Stimulated activated CD4-positive, alpha-beta T cell treated with anti-CD3 and anti-CD28 coated beads, Interleukin-15, amount 100 ng/mL, for 24 hours (primary cell): ENCODE data around the gene DHCR24.
"Not testable (repeated sequence)": the region's sequence is repeated elsewhere in the genome, so short reads cannot be mapped to it uniquely, and the experiment has no call there.

Experiments used
- DNase-seq: peaks from one replicate; pipeline ENCODE4 v3.0.0-alpha.2; 2020

DHCR24 gene

DNA sequence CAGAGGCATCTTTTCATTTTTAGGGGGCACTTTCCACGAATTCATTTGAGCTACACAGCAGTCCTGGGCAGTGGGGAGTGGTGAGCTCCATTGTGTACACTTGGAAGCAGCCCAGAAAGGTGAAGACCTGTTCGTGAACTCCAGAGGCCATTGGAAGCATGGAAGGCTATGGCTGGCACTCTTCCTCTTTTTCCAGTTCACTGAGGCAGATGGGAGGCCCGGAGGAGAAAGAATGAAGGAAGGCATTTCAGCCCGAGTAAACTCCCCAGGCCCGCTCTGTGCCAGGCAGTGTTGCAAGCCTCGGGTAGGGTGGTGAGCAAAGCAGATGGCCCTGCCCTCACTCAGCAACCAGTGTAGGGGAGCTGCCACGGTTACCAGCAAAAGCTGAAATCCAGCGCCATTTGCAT lies 673 bp upstream of the DHCR24 start:
- peak; percentile 4 for DNase-seq

DNA sequence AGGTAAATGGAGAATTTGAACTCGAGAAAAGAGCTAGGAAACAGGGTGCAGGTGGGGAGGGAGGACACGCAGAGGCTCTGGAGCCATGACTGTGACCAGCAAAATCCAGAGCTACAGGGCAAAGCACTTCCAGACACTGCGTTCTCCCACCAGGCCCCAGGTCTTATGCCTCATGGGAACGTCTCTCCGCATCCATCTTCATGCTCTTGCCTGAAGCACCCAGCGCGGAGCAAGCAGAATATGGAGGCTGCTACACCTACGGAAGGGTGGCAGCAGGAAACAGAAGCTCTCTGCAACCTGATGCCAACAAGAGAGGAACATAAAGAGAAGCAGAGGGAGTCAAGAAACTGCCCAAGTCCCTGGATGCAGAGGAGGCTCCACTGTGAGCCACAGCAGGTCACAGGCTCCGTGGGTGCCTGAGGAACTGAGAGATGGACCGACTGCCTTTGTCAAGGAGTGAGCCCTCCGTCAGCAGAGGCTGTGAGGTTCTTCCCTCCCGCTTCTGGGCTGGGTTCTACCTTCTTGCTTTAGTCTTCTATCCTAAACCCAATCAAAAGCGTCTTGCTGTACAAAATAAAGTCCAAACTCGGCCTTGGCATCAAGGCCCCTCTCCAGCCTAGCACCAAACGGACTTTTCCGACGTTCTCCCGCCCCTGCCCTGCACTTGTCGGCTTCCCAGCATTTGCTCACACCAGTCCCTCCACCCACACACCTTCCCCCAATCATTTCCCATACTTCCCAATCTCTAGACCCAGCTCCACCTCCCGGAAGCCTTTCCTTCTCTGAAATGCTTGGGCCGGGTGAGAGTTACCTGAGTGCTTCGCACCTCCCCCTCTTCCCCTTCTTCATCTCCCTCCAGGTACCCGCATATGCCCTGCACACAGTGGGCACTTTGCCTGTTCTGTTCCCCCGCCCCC lies 930 bp downstream of the DHCR24 start:
- peak; percentile 4 for DNase-seq

DNA sequence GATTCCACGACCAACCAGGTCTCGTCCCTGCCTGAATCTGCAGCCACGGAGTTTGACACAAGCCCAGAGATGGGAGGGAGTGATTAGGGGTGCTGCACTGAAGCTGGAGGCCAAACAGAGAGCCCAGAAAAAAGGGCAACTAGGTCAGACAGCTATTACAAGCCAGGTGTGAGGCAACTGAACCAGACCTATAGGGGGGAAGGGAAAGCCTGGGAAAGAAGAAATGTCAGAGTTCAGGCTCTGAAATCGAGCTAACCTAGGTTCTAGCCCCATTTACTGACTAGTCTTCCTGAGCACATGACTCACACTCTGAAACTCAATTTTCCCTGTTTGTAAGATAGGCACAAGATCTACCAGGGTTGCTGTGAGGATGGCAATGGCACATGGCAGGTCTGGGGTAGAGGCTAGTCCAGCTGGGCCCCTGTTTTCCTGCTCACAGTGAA lies 1.7 kb downstream of the DHCR24 start:
- DNase-seq = no peak

GRCh38 chr1:54884768-54885167 lies 2.2 kb downstream of the DHCR24 start:
- no peak for DNase-seq

DNA sequence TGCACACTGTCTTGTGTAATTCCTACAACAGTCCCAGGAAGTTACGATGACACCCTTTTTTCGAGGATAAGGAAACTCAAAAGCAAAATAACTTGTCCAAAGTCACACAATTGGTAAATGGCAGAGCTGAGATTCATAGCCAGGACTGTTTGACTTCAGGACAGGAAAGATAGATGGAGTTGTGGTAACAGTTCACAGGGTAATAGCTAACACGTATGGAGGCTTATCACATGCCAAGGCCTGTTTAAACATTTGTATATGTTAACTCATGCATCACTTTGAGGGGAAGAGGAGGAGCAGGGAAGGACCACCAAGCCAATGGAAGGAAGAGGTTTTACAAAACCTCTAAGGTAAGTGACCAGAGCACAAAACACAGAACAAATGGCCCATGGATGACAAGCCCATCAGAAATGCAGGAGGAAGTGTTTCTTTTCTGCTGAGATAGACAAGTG lies 2.8 kb downstream of the DHCR24 start:
- DNase-seq = no peak

- no peak for DNase-seq
Observed at GRCh38 chr1:54883349-54884102, 3.5 kb downstream of the DHCR24 start.

DNA sequence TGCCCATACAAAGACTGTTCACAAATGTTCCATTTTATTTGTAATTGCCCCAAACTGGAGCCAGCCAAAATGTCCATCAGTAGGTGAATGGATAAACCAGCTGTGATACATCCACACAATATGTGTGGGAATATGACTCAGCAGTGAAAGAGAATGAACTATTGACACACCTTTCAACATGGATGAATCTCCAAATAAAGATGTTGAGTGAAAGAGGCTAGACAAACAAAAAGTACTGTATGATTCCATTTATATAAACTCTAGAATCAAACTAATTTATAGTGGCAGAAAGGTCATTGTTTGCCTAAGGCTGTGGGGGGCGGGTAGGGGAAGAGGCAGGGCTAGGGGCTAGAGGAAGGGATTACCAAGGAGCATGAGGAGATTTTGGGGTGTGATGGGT lies 4.5 kb downstream of the DHCR24 start:
- no peak for DNase-seq

DNA sequence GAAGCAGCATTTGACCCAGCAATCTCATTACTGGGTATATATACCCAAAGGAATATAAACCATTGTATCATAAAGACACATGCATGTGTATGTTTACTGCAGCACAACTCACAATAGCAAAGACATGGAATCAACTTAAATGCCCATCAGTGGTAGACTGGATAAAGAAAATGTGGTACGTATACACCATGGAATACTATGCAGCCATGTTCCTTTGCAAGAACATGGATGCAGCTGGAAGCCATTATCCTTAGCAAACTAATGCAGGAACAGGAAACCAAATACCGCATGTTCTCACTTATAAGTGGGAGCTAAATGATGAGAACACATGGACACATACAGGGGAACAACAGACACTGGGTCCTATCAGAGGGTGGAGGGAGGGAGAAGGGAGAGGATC lies 5.4 kb downstream of the DHCR24 start:
- DNase-seq = not testable (repeated sequence)

DNA sequence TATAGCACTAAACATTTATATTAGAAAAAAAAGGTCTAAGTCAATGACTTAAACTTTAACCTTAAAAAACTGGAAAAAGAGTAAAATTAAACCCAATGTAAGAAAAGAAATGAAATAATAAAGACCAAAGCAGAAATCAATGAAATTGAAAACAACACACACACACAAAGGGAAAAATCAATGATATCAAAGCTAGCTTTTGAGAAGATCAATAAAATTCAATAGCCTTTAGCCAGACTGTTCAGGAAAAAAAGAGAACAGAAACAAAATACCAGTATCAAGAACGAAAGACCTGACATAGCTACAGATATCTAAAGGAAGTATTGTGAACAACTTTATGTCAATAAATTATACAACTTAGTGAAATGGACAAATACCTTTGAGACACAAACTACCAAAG lies 7.1 kb downstream of the DHCR24 start:
- DNase-seq = no peak

DNA sequence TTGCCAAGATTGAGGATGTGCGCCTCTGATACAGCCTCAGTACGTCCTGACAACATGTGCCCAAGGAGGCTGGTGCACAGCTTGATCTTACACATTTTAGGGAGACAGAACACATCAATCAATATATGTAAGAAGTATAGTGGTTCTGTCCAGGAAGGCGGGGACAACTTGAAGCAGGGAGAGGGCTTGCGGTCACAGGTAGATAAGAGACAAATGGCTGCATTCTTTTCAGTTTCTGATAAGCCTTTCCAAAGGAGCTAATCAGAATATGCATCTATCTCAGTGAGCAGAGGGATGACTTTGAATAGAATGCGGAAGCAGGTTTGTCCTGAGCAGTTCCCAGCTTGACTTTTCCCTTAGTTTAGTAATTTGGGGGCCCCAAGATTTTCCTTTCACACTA lies 10.2 kb downstream of the DHCR24 start:
- no peak for DNase-seq

GRCh38 chr1:54875000-54875399 lies 12.0 kb downstream of the DHCR24 start:
- DNase-seq = no peak

GRCh38 chr1:54874079-54874830 lies 12.7 kb downstream of the DHCR24 start:
- no peak for DNase-seq

GRCh38 chr1:54872036-54872331 lies 15.0 kb downstream of the DHCR24 start:
- no peak for DNase-seq

GRCh38 chr1:54871275-54872035 lies 15.5 kb downstream of the DHCR24 start:
- no peak for DNase-seq

- no peak for DNase-seq
Observed at GRCh38 chr1:54870869-54871268, 16.1 kb downstream of the DHCR24 start.

DNA sequence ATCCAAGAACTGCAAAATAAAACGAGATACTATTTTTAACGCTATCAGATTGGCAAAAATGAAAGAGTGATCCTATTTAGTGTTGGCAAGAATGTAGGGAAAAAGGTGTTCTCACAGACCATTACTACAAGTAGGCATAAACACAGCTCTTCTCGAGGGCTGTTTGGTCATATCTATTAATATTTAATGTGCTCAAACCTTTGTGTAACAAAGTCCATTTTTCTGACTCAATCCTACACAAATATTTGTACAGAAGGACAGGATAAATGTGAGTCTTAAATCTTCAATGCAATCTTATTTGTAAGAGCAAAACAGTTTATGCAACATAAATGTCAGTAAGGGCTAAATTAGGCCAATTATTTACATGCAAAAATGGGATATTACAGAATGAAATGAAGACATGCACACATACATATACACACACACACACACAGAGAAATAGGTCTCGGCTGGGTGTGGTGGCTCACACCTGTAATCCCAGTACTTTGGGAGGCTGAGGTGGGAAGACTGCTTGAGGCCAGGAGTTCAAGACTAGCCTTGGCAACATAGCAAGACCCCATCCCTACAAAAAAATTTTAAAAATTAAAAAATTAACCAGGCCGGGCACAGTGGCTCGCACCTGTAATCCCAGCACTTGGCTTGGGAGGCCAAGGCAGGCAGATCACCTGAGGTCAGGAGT lies 17.7 kb downstream of the DHCR24 start:
- DNase-seq = no peak

GRCh38 chr1:54867717-54868057 lies 19.3 kb downstream of the DHCR24 start:
- DNase-seq = no peak

DNA sequence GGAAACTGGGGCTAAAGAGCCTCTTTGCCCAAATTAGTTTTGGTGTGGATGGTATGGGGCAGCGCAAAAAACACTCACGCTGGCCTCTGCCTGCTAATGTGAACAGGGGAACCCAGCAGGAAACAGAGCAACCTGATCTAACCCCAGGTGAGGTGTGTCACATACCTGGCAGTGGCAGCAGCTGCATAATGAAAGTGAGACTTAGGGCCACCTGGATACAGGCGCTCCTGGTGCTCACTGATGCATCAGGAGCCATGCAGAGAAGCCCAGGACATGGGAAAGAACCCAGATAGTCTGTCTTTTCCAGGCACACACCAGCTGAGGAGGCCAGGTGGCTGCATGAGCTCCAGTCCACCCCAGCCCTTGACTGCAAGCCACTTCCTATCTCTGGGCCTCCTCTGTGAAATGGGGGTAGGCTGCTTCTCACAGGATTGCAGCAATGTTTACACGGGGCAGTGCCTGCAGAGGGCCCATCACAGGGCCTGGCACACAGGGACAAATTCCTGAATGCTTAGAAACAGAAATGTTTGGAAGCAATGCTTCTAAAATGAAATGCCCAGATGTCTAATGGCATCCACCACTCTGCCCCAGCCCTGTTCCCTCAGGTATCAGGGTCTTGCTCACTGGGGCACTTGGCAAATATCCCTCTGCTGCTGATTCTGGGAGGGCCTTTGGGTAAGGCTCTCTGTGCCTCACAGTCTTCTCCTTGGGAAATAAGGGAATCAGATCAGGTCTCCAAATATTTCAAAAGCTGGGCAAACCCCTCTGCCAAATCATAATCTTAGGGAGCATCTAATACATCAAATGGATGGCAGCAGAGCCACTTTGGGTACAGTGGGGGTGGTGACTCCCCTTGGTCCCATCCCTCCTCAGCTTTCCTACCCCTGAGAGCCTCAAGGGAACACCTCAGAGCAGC lies 19.9 kb downstream of the DHCR24 start:
- DNase-seq = no peak

- no peak for DNase-seq
Observed at GRCh38 chr1:54865238-54866073, 21.5 kb downstream of the DHCR24 start.
